CD4-positive, alpha-beta memory T cell (primary cell): Measurements from ENCODE around the gene FDPS. TPM values are rescaled to one million over a fixed set of nuclear protein-coding genes. Genes with fewer than 3 reads are reported as not detected.
A peak's percentile ranks its signal among the peaks of the same experiment; 100 is the strongest.

Experiments
- CTCF ChIA-PET: fragments of 350-600 bp; sonication (Branson Sonifier 250); formaldehyde crosslinking; loops from one replicate; lab custom pipeline; 2021; ENCODE audit warnings: inconsistent platforms; ENCODE audit not compliant: partially characterized antibody; lab: Charles Lee
- POLR2A ChIA-PET: fragments of 350-600 bp; sonication (Branson Sonifier 250); formaldehyde crosslinking; loops from one replicate; lab custom pipeline; 2021; ENCODE audit not compliant: partially characterized antibody; lab: Charles Lee
- DNase-seq, 5 donors: peaks; one replicate each; pipeline versions ENCODE4 v3.0.0 to v3.0.0-alpha.2; 2020 to 2022; ENCODE audit warnings: mixed read lengths in 1 of 5
- H3K27ac ChIP-seq: one replicate; pipeline ENCODE4 v1.7.0; 2013; ENCODE audit warnings: low read depth, low read length
- H3K27me3 ChIP-seq: 2 replicates; pipeline ENCODE4 v1.7.0; 2013; ENCODE audit warnings: mild to moderate bottlenecking, low read length, moderate library complexity; ENCODE audit not compliant: insufficient read depth
- H3K36me3 ChIP-seq: 2 replicates; pipeline ENCODE4 v1.7.0; 2013; ENCODE audit warnings: mild to moderate bottlenecking, low read length, moderate library complexity; ENCODE audit not compliant: insufficient read depth
- H3K4me1 ChIP-seq: 2 replicates; pipeline ENCODE4 v1.7.0; 2013; ENCODE audit warnings: mild to moderate bottlenecking, low read length, moderate library complexity; ENCODE audit not compliant: insufficient read depth
- H3K4me3 ChIP-seq, 2 donors: one replicate each; pipeline ENCODE4 v1.7.0; 2013; ENCODE audit warnings: low read length in 2 of 2, mild to moderate bottlenecking in 1 of 2
- H3K9me3 ChIP-seq, 2 donors: one replicate each; pipeline ENCODE4 v1.7.0; 2013; ENCODE audit warnings: low read length in 2 of 2, control low read depth in 1 of 2; ENCODE audit not compliant: control insufficient read depth in 1 of 2
- H3K27ac Mint-ChIP-seq, 7 donors: one replicate each; pipeline ENCODE4 v1.8.0; 2020 to 2021; ENCODE audit warnings: mixed read lengths in 7 of 7, mild to moderate bottlenecking in 6 of 7, inconsistent platforms in 3 of 7, moderate library complexity in 3 of 7
- H3K27me3 Mint-ChIP-seq, 2 donors: one replicate each; pipeline ENCODE4 v1.8.0; 2020 to 2021; ENCODE audit warnings: mixed read lengths in 2 of 2
- H3K36me3 Mint-ChIP-seq, 2 donors: one replicate each; pipeline ENCODE4 v1.8.0; 2020 to 2021; ENCODE audit warnings: mixed read lengths in 2 of 2, inconsistent platforms in 1 of 2, mild to moderate bottlenecking in 1 of 2
- H3K4me1 Mint-ChIP-seq, 4 donors: one replicate each; pipeline ENCODE4 v1.8.0; 2020 to 2021; ENCODE audit warnings: mixed read lengths in 4 of 4, mild to moderate bottlenecking in 1 of 4
- H3K4me3 Mint-ChIP-seq, 8 donors: one replicate each; pipeline ENCODE4 v1.8.0; 2020 to 2021; ENCODE audit warnings: mixed read lengths in 8 of 8, mild to moderate bottlenecking in 7 of 8, moderate library complexity in 6 of 8, inconsistent platforms in 3 of 8
- H3K9me3 Mint-ChIP-seq, 8 donors: one replicate each; pipeline ENCODE4 v1.8.0; 2020 to 2021; ENCODE audit warnings: mixed read lengths in 8 of 8, mild to moderate bottlenecking in 5 of 8, inconsistent platforms in 3 of 8, moderate library complexity in 1 of 8
- intact Hi-C: fragments of 100-400 bp; cut with micrococcal nuclease; formaldehyde crosslinking; loops from one replicate; pipeline ENCODE4 v1.15.1; 2023
- polyA plus RNA-seq, 2 donors: library from polyadenylated mRNA; unstranded; fragments of 300-500 nt; fragmentation: Illumina TruSeq; gene quantifications; one replicate each; pipeline ENCODE4 v1.2.3, GENCODE V29; 2021
- total RNA-seq, 2 experiments: library from RNA; stranded (reverse); gene quantifications; one replicate each; pipeline ENCODE4 v1.2.3, GENCODE V29; 2021

Gene FDPS
- total and polyA plus RNA-seq, 4 experiments from 2014 or later: 82.8 to 157 (median 95.9) TPM

GRCh38 chr1:155322571-155322952 is 13.9 kb downstream of the FDPS start:
- Mint-ChIP-seq H3K4me3 (peak overlapping the region; percentile 39 to 78 (median 71)), H3K27me3 (no peaks in the 10 kb centered on the region), H3K27ac (peak overlapping the region in 3 of 7 donors; percentile 25 to 41 (median 38)), H3K9me3 (no peaks in the 10 kb centered on the region), H3K36me3 (peaks cover 5 to 12% of the 10 kb centered on the region in 2 donors), H3K4me1 (peaks cover 15 to 50% (median 29%) of the 10 kb centered on the region in 4 donors)
- POLR2A ChIA-PET: interaction anchor here (1.1 to 3.7 kb wide), 12 partner anchors 13 to 240 kb away, joined by 4 to 39 read pairs (median 10); partner anchors contain the start of genes ASH1L, CLK2, FDPS and MTX1
- no peak overlapping the region for H3K4me3 ChIP-seq
- H3K36me3 ChIP-seq: no peaks in the 10 kb centered on the region
- no peak for DNase-seq
- no peaks in the 10 kb centered on the region for H3K9me3 ChIP-seq
- H3K27me3 ChIP-seq: no peaks in the 10 kb centered on the region
- CTCF ChIA-PET: interaction anchor here (0.8 to 10.1 kb wide), 11 partner anchors 9 to 129 kb away, joined by 3 to 143 read pairs (median 4); partner anchors contain the start of genes CLK2 and HCN3
- H3K4me1 ChIP-seq: peaks cover 31% of the 10 kb centered on the region
- intact Hi-C loops: loop anchor here (5.0 to 10.0 kb wide), 2 partner anchors 148 to 385 kb away; partner anchors contain the start of genes KRTCAP2, PMVK and TRIM46
- peak overlapping the region; percentile 96 for H3K27ac ChIP-seq

GRCh38 chr1:155322953-155323728 is 14.5 kb downstream of the FDPS start:
- peak overlapping the region in 5 of 7 donors; percentile 22 to 92 (median 82) for H3K27ac Mint-ChIP-seq
- H3K4me3 Mint-ChIP-seq: peak overlapping the region; percentile 80 to 91 (median 88)
- no peaks in the 10 kb centered on the region for H3K9me3 Mint-ChIP-seq
- no peaks in the 10 kb centered on the region for H3K27me3 Mint-ChIP-seq
- Histone ChIP-seq H3K4me3 (peak overlapping the region; percentile 91 to 96), H3K4me1 (peaks cover 31% of the 10 kb centered on the region), H3K27me3 (no peaks in the 10 kb centered on the region), H3K36me3 (no peaks in the 10 kb centered on the region), H3K27ac (peak overlapping the region; percentile 96), H3K9me3 (no peaks in the 10 kb centered on the region)
- intact Hi-C loops: loop anchor here (1.0 to 10.0 kb wide), 7 partner anchors 15 to 386 kb away; partner anchors contain the start of genes CLK2, FDPS, HCN3 and KRTCAP2
- H3K36me3 Mint-ChIP-seq: peaks cover 5 to 8% of the 10 kb centered on the region in 2 donors
- peaks cover 15 to 50% (median 29%) of the 10 kb centered on the region in 4 donors for H3K4me1 Mint-ChIP-seq
- ChIA-PET POLR2A (interaction anchor here (0.9 to 3.7 kb wide), 24 partner anchors 9 to 960 kb away, joined by 3 to 39 read pairs (median 6); partner anchors contain the start of genes ASH1L, CLK2, ENTREP3 and FDPS), CTCF (interaction anchor here (0.6 to 10.1 kb wide), 25 partner anchors 11 to 1402 kb away, joined by 3 to 143 read pairs (median 4); partner anchors contain the start of genes CLK2, ENTREP3, FDPS and HCN3)
- peak; percentile 76 to 88 (median 81) for DNase-seq

- peaks cover 31% of the 10 kb centered on the region for H3K4me1 ChIP-seq
- H3K4me3 ChIP-seq: peak overlapping the region; percentile 91 to 96
- H3K27me3 ChIP-seq: no peaks in the 10 kb centered on the region
- no peaks in the 10 kb centered on the region for H3K36me3 ChIP-seq
- peak overlapping the region; percentile 96 for H3K27ac ChIP-seq
- peak overlapping the region; percentile 70 to 91 (median 88) for H3K4me3 Mint-ChIP-seq
- intact Hi-C loops: loop anchor here (1.0 to 10.0 kb wide), 8 partner anchors 15 to 386 kb away; partner anchors contain the start of genes ASH1L, CLK2, FDPS and HCN3
- H3K9me3 ChIP-seq: no peaks in the 10 kb centered on the region
- ChIA-PET POLR2A (interaction anchor here (0.9 to 3.7 kb wide), 23 partner anchors 9 to 959 kb away, joined by 3 to 39 read pairs (median 7); partner anchors contain the start of genes ASH1L, CLK2, ENTREP3 and FDPS), CTCF (interaction anchor here (0.6 to 10.1 kb wide), 24 partner anchors 11 to 1402 kb away, joined by 3 to 143 read pairs (median 4); partner anchors contain the start of genes CLK2, ENTREP3, FDPS and HCN3)
- H3K27ac Mint-ChIP-seq: peak overlapping the region; percentile 69 to 93 (median 83)
- no peaks in the 10 kb centered on the region for H3K9me3 Mint-ChIP-seq
- peak; percentile 73 to 84 (median 77) for DNase-seq
- peaks cover 3 to 5% of the 10 kb centered on the region in 2 donors for H3K36me3 Mint-ChIP-seq
- peaks cover 15 to 49% (median 29%) of the 10 kb centered on the region in 4 donors for H3K4me1 Mint-ChIP-seq
- H3K27me3 Mint-ChIP-seq: no peaks in the 10 kb centered on the region
These were observed 15.0 kb downstream of the FDPS start for GRCh38 chr1:155323729-155324036.

GRCh38 chr1:155324037-155324716 is 15.5 kb downstream of the FDPS start:
- ChIA-PET POLR2A (interaction anchor here (0.8 to 3.7 kb wide), 25 partner anchors 8 to 959 kb away, joined by 3 to 39 read pairs (median 4); partner anchors contain the start of genes ASH1L, CLK2, ENTREP3 and FDPS), CTCF (interaction anchor here (0.6 to 10.1 kb wide), 24 partner anchors 10 to 1403 kb away, joined by 3 to 143 read pairs (median 4); partner anchors contain the start of genes CLK2, ENTREP3, FDPS and HCN3)
- DNase-seq: peak; percentile 83 to 93 (median 85)
- Mint-ChIP-seq H3K36me3 (peaks cover 1 to 4% of the 10 kb centered on the region in 2 donors), H3K4me1 (peaks cover 12 to 44% (median 29%) of the 10 kb centered on the region in 4 donors), H3K4me3 (peak overlapping the region; percentile 70 to 91 (median 88)), H3K27ac (peak overlapping the region; percentile 82 to 93 (median 90)), H3K27me3 (no peaks in the 10 kb centered on the region), H3K9me3 (no peaks in the 10 kb centered on the region)
- Histone ChIP-seq H3K27ac (peak overlapping the region; percentile 96), H3K9me3 (no peaks in the 10 kb centered on the region), H3K36me3 (no peaks in the 10 kb centered on the region), H3K4me3 (peak overlapping the region; percentile 91 to 96), H3K27me3 (no peaks in the 10 kb centered on the region), H3K4me1 (peaks cover 31% of the 10 kb centered on the region)
- intact Hi-C loops: loop anchor here (1.0 to 10.0 kb wide), 3 partner anchors 149 to 387 kb away; partner anchors contain the start of genes ASH1L, KRTCAP2, PMVK and TRIM46

GRCh38 chr1:155324717-155325602 is 16.3 kb downstream of the FDPS start:
- H3K27ac Mint-ChIP-seq: peak overlapping the region; percentile 29 to 90 (median 81)
- peaks cover 31% of the 10 kb centered on the region for H3K4me1 ChIP-seq
- H3K27me3 ChIP-seq: no peaks in the 10 kb centered on the region
- DNase-seq: peak in 1 of 5 donors; percentile 51
- no peaks in the 10 kb centered on the region for H3K9me3 ChIP-seq
- ChIA-PET CTCF (interaction anchor here (1.1 to 10.1 kb wide), 5 partner anchors 17 to 75 kb away, joined by 5 to 143 read pairs (median 19); partner anchors contain the start of genes CLK2, FDPS and HCN3), POLR2A (interaction anchor here (0.6 to 3.7 kb wide), 16 partner anchors 9 to 535 kb away, joined by 3 to 39 read pairs (median 7); partner anchors contain the start of genes ASH1L, CLK2, FDPS and SCAMP3)
- H3K9me3 Mint-ChIP-seq: no peaks in the 10 kb centered on the region
- peaks cover 0 to 4% of the 10 kb centered on the region in 2 donors for H3K36me3 Mint-ChIP-seq
- intact Hi-C loops: loop anchor here (1.0 to 10.0 kb wide), 3 partner anchors 150 to 388 kb away; partner anchors contain the start of genes ASH1L, KRTCAP2, PMVK and TRIM46
- no peaks in the 10 kb centered on the region for H3K27me3 Mint-ChIP-seq
- H3K4me3 ChIP-seq: peak overlapping the region; percentile 91 to 96
- peaks cover 2% of the 10 kb centered on the region for H3K36me3 ChIP-seq
- peak overlapping the region; percentile 70 to 91 (median 88) for H3K4me3 Mint-ChIP-seq
- H3K27ac ChIP-seq: peak overlapping the region; percentile 96
- H3K4me1 Mint-ChIP-seq: peaks cover 11 to 39% (median 28%) of the 10 kb centered on the region in 4 donors
